GM12801 (cell line): ENCODE data around the gene UCN3.

Experiments
- CTCF ChIP-seq: IDR thresholded peaks from one replicate; pipeline ENCODE4 v1.5.1; 2011; ENCODE audit warnings: control low read depth; ENCODE audit not compliant: insufficient read length; ENCODE audit errors: extremely low read depth

Gene UCN3, protein sequence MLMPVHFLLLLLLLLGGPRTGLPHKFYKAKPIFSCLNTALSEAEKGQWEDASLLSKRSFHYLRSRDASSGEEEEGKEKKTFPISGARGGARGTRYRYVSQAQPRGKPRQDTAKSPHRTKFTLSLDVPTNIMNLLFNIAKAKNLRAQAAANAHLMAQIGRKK

DNA sequence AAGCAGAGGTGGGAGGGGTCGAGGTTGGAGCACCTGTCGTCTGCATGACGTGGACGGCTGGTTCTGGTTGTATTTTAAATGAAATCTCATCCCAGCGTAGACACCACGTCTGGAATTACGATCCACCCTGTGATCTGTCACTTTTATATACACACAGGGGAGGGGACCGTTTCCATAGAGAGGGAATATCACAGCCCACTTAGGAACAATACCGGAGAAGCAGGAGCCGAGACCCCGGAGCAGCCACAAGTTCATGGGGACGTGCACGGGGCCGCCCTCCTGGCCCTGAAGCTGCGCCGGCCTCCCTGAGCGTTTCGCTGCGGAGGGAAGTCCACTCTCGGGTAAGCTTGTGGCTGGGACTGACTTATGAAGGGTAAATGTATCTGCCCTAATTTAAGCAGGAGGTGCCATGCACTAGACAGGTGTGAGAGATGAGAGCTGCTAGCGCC lies at the start of gene UCN3:
Gene UCN3 (plus strand): TSS at position 77 of the 449 bp plus-strand sequence. CDS start 8,755 bp downstream, outside the sequence.
- TF ChIP-seq CTCF, result no peak

GRCh38 chr10:5317547-5318107 lies 47.1 kb upstream of the UCN3 start:
- no peak for TF ChIP-seq CTCF

GRCh38 chr10:5318148-5318547 lies 46.6 kb upstream of the UCN3 start:
- TF ChIP-seq CTCF, result no peak

DNA sequence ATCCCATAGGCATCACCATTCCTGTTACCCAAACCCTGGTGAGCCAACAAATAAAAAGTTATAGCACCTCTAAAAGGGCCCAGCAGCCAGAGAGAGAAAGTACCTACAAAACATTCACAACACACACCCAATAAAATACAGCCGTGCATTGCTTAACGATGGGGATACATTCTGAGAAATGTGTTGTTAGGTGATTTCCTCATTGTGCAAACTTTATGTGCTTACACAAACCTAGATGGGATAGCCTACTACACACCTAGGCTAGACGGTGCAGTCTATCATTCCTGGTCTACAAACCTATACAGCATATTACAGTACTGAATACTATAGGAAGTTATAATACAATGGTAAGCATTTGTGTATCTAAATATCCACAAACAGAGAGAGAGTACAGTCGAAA lies 44.9 kb upstream of the UCN3 start:
- TF ChIP-seq CTCF, result no peak

- TF ChIP-seq CTCF, result no peak
Measured at GRCh38 chr10:5321273-5321672, 43.5 kb upstream of the UCN3 start.

- TF ChIP-seq CTCF, result no peak
Measured at GRCh38 chr10:5323446-5323845, 41.3 kb upstream of the UCN3 start.

DNA sequence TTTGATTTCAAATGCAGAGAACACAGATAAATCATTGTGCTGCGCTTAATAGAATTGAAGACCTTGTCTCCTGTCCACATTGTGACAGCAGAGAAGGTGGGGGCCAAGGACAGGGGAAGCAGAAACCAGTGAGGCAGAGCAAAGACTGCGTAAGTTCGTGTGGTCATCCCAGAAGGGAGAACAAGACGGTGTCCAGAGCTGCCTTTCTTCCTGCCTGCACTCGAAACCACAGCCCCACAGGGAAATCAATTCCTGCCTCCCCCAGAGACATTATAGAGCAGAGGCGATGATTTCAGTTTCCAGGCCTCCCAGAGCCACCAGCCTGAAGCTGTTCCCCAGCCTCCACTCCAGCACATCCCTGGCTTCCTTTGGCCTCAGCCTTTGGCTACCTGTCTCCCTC lies 39.7 kb upstream of the UCN3 start:
- TF ChIP-seq CTCF, result no peak
